Measurements from ENCODE around the gene STK38. TPM values are rescaled to one million over a fixed set of nuclear protein-coding genes. Genes with fewer than 3 reads are reported as not detected.

STK38 gene
- total RNA-seq, 1 donor from 2014 or later = 65.1 TPM

DNA sequence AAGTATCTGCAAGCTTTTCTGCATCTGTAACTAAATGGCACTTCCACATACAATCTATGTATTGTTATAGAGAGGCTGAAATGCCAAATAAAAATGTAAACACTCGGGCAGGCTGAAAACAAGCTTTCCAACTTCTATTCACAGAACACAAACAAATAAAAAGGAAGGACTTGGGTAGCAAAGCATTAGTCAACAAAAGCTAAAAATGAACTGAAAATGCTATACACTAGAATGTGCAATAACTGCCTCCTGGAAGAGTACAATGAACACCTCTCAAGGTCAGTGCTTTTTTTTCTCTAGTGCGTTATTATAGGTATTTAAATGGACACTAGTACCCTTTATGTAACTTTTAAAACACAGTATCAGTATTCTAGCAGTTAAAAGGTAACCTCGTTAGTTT lies 31.4 kb downstream of the STK38 start:
- Mint-ChIP-seq H3K4me3 (ENCODE audit: unreplicated experiment) (no peak overlapping the region), H3K4me1 (ENCODE audit: low read depth) (no peaks in the 10 kb centered on the region), H3K27me3 (ENCODE audit: low read depth) (no peaks in the 10 kb centered on the region), H3K27ac (ENCODE audit: unreplicated experiment) (no peak overlapping the region), H3K9me3 (ENCODE audit: low read depth) (no peaks in the 10 kb centered on the region), H3K36me3 (ENCODE audit: low read depth) (peaks cover 30% of the 10 kb centered on the region)
- TF ChIP-seq, protein P1, sequence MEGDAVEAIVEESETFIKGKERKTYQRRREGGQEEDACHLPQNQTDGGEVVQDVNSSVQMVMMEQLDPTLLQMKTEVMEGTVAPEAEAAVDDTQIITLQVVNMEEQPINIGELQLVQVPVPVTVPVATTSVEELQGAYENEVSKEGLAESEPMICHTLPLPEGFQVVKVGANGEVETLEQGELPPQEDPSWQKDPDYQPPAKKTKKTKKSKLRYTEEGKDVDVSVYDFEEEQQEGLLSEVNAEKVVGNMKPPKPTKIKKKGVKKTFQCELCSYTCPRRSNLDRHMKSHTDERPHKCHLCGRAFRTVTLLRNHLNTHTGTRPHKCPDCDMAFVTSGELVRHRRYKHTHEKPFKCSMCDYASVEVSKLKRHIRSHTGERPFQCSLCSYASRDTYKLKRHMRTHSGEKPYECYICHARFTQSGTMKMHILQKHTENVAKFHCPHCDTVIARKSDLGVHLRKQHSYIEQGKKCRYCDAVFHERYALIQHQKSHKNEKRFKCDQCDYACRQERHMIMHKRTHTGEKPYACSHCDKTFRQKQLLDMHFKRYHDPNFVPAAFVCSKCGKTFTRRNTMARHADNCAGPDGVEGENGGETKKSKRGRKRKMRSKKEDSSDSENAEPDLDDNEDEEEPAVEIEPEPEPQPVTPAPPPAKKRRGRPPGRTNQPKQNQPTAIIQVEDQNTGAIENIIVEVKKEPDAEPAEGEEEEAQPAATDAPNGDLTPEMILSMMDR (IDR thresholded peaks at IDR 0.05) = no peak
- no peak for DNase-seq (ENCODE audit: low spot score)

DNA sequence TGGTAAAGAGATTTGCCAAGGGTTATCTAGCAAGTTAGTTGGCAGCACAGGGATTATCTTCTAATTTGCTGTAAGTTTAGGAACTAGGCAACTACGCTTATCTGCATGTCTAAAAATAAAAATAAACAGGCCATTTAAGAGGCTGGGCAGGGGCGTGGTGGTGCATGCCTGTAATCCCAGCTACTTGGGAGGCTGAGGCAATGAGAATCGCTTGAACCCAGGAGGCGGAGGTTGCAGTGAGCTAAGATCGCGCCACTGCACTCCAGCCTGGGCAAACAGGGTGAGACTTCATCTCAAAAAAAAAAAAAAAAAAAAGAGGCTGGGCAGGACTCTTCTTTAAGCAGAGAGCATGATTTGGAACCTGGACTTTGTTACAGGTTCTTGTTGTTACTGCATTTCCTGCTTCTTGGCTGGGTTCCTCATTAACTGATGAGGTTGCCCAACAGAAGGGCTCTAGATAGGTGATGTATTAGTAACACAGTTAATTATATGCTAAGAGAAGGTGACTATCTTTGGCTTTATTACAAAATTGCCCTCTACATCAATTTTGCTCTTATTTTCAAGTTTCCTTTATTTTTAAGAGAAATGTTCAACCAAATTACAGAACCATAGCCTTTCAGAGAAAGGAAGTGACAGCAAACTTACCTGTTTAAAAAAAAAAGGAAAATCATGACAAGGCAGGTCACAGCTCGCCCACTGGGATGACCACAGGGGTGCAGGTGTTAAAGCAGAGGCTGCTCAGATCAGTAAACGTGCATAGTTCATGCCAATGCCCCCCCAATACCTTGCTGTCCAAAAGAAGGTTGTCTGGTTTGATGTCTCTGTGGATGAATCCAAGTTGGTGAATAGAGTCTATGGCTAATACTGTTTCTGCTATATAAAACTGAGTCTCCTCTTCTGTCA lies 32.5 kb downstream of the STK38 start:
- Mint-ChIP-seq H3K9me3 (ENCODE audit: low read depth) (no peaks in the 10 kb centered on the region), H3K36me3 (ENCODE audit: low read depth) (peaks cover 26% of the 10 kb centered on the region), H3K4me1 (ENCODE audit: low read depth) (no peaks in the 10 kb centered on the region), H3K27ac (ENCODE audit: unreplicated experiment) (no peak overlapping the region), H3K4me3 (ENCODE audit: unreplicated experiment) (no peak overlapping the region), H3K27me3 (ENCODE audit: low read depth) (no peaks in the 10 kb centered on the region)
- DNase-seq (ENCODE audit: low spot score) = no peak
- TF ChIP-seq, protein P1 (IDR thresholded peaks at IDR 0.05) = no peak

- no peaks in the 10 kb centered on the region for H3K27me3 Mint-ChIP-seq (ENCODE audit: low read depth)
- H3K4me3 Mint-ChIP-seq (ENCODE audit: unreplicated experiment) = no peak overlapping the region
- H3K36me3 Mint-ChIP-seq (ENCODE audit: low read depth) = peaks cover 34% of the 10 kb centered on the region
- no peak for DNase-seq (ENCODE audit: low spot score)
- TF ChIP-seq, protein P1 (IDR thresholded peaks at IDR 0.05) = no peak
- H3K4me1 Mint-ChIP-seq (ENCODE audit: low read depth) = no peaks in the 10 kb centered on the region
- H3K9me3 Mint-ChIP-seq (ENCODE audit: low read depth) = no peaks in the 10 kb centered on the region
- H3K27ac Mint-ChIP-seq (ENCODE audit: unreplicated experiment) = no peak overlapping the region
Measured at GRCh38 chr6:36510365-36510764, 36.9 kb downstream of the STK38 start.

DNA sequence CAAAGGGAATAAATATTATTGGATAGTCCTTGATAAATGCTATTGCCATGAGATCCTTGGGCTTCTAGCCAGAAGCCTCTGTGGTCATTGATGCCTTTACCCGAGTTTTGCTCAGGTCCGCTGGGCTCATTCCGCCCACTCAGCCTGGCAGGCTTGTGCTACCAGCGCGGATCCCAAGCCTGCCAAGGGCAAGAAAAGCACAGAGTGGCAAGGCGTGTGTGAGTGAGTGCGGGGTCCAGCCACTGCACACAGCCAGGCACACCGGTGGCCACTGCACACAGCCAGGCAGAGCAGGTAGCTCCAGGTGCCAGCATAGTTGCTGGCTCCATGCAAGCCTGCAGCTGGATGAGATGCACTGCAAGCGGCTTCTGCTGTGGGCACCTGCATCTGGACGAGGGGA lies 38.7 kb downstream of the STK38 start:
- no peak for DNase-seq (ENCODE audit: low spot score)
- peaks cover 25% of the 10 kb centered on the region for H3K36me3 Mint-ChIP-seq (ENCODE audit: low read depth)
- no peak overlapping the region for H3K4me3 Mint-ChIP-seq (ENCODE audit: unreplicated experiment)
- TF ChIP-seq, protein P1 (IDR thresholded peaks at IDR 0.05) = no peak
- H3K27me3 Mint-ChIP-seq (ENCODE audit: low read depth) = no peaks in the 10 kb centered on the region
- no peaks in the 10 kb centered on the region for H3K9me3 Mint-ChIP-seq (ENCODE audit: low read depth)
- H3K27ac Mint-ChIP-seq (ENCODE audit: unreplicated experiment) = no peak overlapping the region
- peaks cover 3% of the 10 kb centered on the region for H3K4me1 Mint-ChIP-seq (ENCODE audit: low read depth)

GRCh38 chr6:36506611-36507010 lies 40.7 kb downstream of the STK38 start:
- Mint-ChIP-seq H3K9me3 (ENCODE audit: low read depth) (no peaks in the 10 kb centered on the region), H3K4me1 (ENCODE audit: low read depth) (peaks cover 15% of the 10 kb centered on the region), H3K27ac (ENCODE audit: unreplicated experiment) (no peak overlapping the region), H3K27me3 (ENCODE audit: low read depth) (no peaks in the 10 kb centered on the region), H3K36me3 (ENCODE audit: low read depth) (peaks cover 20% of the 10 kb centered on the region), H3K4me3 (ENCODE audit: unreplicated experiment) (no peak overlapping the region)
- TF ChIP-seq, protein P1 (IDR thresholded peaks at IDR 0.05) = no peak
- no peak for DNase-seq (ENCODE audit: low spot score)
